ENCODE results near the gene NPIPA3.
"Not testable (repeated sequence)": the region's sequence is repeated elsewhere in the genome, so short reads cannot be mapped to it uniquely, and the experiment has no call there.

The NPIPA3 gene

DNA sequence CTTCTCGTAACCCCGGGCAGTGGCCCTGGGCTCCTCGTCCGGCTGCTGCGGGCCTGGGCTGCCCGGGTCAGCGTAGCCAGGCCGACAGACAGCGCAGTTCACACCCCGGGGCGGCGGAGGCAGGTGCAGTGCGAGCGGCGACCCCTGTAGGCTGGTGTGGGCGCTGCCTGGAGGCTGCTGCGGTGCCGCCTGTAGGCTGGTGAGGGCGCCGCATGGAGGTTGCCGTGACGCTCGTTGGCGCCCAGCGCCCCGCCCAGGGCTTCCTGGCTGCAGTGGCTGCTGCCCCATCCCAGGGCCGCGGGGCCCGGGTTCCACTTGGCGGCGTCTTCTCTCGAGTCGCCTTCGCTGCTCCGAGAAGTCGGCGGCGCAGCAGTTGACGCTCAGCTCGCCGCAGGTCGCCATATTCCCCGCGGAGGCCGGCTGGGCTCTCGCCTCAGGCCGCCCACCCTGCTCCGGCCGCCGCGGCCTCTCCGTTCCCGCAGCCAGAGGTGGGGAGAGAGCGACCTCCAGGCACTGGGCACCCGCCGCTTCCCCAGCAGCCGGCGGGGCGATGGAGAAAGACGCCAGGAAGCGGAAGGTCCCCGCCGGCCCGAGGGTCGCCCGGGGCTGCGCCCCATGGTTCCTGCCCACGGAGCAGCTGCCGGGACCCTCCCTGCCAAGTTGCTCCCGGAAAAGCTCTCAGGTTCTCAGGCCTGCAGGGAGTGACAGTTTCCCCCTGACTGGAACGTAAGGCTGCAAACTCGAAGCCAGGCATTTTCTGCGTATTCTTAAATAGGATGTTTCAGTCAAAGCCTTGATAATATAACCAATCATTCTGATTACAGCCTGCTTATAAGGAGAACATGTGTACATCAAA is at the start of gene NPIPA3:
Gene NPIPA3 (plus strand): TSS at position 256 of the 856 bp plus-strand sequence. CDS start 5,533 bp downstream, outside the sequence.
- H3K27me3 ChIP-seq (ENCODE audit: control insufficient read depth, insufficient read depth, low read length); H3K4me3 ChIP-seq (ENCODE audit: low read length); H3K4me1 ChIP-seq (ENCODE audit: control insufficient read depth, insufficient read depth, low read length); H3K9me3 ChIP-seq (ENCODE audit: control insufficient read depth, low read length); H3K9ac ChIP-seq (ENCODE audit: low read length); H3K36me3 ChIP-seq (ENCODE audit: control insufficient read depth, insufficient read depth, low read length): not testable (repeated sequence)

DNA sequence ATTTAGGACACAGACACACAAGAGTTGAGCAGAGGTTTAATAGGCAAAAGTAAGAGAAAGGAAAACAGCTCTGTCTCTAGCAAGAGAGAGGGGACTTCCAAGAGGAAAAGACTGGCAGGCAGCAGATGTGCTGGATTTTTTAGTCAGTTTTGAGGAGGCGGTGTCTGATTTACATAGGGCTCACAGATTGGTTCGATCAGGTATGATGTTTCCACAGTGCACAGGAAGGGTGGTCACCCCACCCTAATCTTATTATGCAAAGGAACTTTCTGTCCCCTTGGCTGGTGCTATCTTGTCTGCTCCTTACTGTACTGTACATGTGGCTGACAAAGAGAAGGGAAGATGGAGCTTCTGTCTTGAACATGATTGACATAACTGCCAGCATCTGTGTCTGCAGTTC is 45.1 kb upstream of the NPIPA3 start:
- H3K9me3 ChIP-seq (ENCODE audit: control insufficient read depth, low read length) = no peaks in the 10 kb centered on the region
- H3K27me3 ChIP-seq (ENCODE audit: control insufficient read depth, insufficient read depth, low read length) = no peaks in the 10 kb centered on the region
- H3K9ac ChIP-seq (ENCODE audit: low read length) = no peak overlapping the region
- no peaks in the 10 kb centered on the region for H3K36me3 ChIP-seq (ENCODE audit: control insufficient read depth, insufficient read depth, low read length)
- peaks cover 23% of the 10 kb centered on the region for H3K4me1 ChIP-seq (ENCODE audit: control insufficient read depth, insufficient read depth, low read length)
- no peak overlapping the region for H3K4me3 ChIP-seq (ENCODE audit: low read length)

DNA sequence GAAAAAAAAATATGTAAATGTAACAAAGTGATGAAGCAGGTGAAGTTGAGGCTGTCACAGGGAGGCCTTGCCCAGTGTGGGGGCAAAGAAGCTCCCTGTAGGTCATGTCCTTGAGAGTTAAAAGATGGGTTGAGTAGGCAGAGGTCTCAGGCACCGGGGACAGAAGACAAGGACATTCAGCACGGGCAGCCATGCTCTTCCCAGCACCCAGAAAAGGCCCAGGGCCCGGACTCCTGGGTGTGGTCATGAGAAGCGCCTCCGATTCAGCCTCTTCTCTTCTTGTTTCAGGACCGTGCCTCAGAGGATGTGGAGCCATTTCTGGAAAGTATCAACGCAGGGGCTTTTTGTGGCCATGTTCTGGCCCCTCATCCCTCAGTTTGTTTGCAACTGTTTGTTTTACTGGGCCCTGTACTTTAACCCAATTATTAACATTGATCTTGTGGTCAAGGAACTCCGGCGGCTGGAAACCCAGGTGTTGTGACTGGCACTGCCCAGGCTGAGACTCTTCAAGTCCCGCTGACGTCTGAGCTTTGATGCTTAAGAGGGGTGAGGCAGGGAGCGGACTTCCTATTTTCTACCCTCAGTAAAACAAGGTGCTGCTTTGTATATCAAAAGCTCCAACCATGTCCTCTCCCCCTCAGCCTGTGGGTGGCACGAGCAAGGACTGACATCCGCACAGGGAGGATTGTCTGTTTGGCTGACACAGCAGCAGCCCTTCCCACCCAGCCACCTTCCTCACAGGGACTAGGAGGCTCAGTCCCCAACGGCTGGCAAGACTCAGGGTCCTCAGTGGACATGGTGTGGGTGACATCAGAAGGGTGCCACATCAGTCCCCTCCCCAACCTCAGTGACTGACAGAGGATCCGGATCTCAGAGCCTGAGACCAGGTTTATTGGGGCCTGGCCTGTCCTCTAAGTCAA is 35.6 kb upstream of the NPIPA3 start:
- peaks cover 7% of the 10 kb centered on the region for H3K36me3 ChIP-seq (ENCODE audit: control insufficient read depth, insufficient read depth, low read length)
- H3K4me1 ChIP-seq (ENCODE audit: control insufficient read depth, insufficient read depth, low read length) = peaks cover 35% of the 10 kb centered on the region
- no peaks in the 10 kb centered on the region for H3K27me3 ChIP-seq (ENCODE audit: control insufficient read depth, insufficient read depth, low read length)
- no peak overlapping the region for H3K4me3 ChIP-seq (ENCODE audit: low read length)
- H3K9me3 ChIP-seq (ENCODE audit: control insufficient read depth, low read length) = no peaks in the 10 kb centered on the region
- no peak overlapping the region for H3K9ac ChIP-seq (ENCODE audit: low read length)

DNA sequence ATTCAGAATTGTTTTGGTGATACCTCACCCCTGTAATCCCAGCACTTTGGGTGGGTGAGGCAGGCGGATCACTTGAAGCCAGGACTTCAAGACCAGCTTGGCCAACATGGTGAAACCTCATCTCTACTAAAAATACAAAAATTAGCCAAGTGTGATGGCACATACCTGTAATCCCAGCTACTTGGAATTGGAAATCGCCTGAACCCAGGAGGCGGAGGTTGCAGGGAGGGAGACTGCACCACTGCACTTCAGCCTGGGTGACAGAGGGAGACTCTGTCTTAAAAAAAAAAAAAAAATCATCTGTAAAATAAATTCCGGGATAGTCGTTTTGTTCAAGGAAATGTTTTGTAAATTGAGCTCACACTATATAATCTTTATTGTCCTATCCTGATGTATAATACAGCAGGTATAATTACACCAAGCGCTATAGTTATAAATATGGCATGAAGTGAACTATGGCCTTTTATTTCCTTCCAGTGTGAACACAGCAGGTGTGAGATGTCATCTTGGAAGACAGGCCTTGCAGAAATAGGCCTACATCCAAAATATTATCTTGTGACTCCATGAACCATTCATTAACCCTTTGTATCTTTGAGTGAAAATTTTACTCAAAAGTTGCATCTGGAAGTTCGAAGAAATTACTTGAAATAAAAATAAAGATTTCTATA is 34.5 kb upstream of the NPIPA3 start:
- H3K4me1 ChIP-seq (ENCODE audit: control insufficient read depth, insufficient read depth, low read length) = peaks cover 35% of the 10 kb centered on the region
- H3K9ac ChIP-seq (ENCODE audit: low read length) = no peak overlapping the region
- no peaks in the 10 kb centered on the region for H3K9me3 ChIP-seq (ENCODE audit: control insufficient read depth, low read length)
- H3K36me3 ChIP-seq (ENCODE audit: control insufficient read depth, insufficient read depth, low read length) = peaks cover 7% of the 10 kb centered on the region
- H3K27me3 ChIP-seq (ENCODE audit: control insufficient read depth, insufficient read depth, low read length) = no peaks in the 10 kb centered on the region
- no peak overlapping the region for H3K4me3 ChIP-seq (ENCODE audit: low read length)

DNA sequence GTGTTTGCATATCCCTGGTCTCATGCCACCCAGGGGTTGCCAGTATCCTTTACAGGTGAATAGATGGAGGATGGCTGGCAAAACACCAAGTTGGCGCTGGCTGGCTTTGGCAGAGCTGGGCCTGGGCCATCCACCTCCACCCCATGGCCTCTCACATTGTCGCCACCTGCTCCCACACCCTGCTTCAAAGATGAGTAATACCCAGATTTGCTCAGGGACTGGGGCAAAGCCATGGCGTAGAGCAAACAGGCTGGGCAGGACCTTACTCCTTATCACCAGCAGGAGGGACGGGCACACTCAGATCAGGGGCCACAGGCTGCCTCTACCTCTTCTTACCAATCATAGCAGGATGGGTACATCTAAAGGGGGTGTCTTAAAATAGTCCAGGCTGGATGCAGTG is 33.4 kb upstream of the NPIPA3 start:
- Histone ChIP-seq H3K9ac (ENCODE audit: low read length) (no peak overlapping the region), H3K36me3 (ENCODE audit: control insufficient read depth, insufficient read depth, low read length) (peaks cover 7% of the 10 kb centered on the region), H3K9me3 (ENCODE audit: control insufficient read depth, low read length) (no peaks in the 10 kb centered on the region), H3K27me3 (ENCODE audit: control insufficient read depth, insufficient read depth, low read length) (no peaks in the 10 kb centered on the region), H3K4me3 (ENCODE audit: low read length) (no peak overlapping the region), H3K4me1 (ENCODE audit: control insufficient read depth, insufficient read depth, low read length) (peaks cover 35% of the 10 kb centered on the region)

DNA sequence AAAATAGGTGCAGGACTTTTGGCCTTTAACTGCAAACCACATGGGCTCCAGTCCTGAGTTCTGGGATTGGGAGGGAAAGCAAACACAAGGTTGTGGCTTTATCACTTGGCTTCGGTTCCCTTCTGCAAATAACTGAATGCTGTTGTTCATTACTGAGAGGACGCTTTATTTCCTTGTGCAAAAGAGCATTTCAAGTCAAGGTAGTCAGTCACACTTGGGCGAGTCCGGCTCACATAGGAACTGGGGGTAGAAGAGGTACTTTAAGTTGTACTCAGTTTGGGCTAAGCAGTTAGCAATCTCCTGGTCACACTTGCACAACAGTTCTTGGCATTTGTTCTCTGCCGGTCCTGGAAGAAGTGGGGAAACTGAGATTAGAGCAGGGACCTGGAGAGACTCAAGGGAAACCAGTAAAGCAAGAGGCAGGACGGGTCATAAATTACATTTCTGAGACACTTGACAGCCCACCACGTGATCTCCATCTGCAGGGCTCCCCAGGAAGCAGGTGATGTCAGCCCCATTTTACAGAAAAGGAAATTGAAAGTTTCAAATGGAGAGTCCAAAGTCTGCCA is 30.7 kb upstream of the NPIPA3 start:
- H3K9me3 ChIP-seq (ENCODE audit: control insufficient read depth, low read length) = no peaks in the 10 kb centered on the region
- no peak overlapping the region for H3K4me3 ChIP-seq (ENCODE audit: low read length)
- H3K9ac ChIP-seq (ENCODE audit: low read length) = no peak overlapping the region
- H3K36me3 ChIP-seq (ENCODE audit: control insufficient read depth, insufficient read depth, low read length) = peaks cover 7% of the 10 kb centered on the region
- H3K4me1 ChIP-seq (ENCODE audit: control insufficient read depth, insufficient read depth, low read length) = peaks cover 31% of the 10 kb centered on the region
- no peaks in the 10 kb centered on the region for H3K27me3 ChIP-seq (ENCODE audit: control insufficient read depth, insufficient read depth, low read length)

DNA sequence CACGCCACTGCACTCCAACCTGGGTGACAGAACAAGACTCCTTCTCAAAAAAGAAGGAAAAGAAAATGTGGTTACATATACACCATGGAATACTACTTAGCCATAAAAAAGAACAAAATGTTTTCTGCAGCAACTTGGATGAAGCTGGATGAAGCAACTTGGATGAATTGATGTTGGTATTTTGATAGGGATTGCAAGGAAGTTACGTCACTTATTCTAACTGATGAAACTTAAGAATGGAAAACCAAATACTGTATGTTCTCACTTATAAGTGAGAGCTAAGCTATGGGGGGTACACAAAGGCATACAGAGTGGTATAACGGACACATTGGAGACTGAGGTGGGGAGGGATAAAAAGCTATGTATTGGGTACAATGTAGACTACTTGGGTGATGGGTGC is 26.6 kb upstream of the NPIPA3 start:
- no peaks in the 10 kb centered on the region for H3K9me3 ChIP-seq (ENCODE audit: control insufficient read depth, low read length)

DNA sequence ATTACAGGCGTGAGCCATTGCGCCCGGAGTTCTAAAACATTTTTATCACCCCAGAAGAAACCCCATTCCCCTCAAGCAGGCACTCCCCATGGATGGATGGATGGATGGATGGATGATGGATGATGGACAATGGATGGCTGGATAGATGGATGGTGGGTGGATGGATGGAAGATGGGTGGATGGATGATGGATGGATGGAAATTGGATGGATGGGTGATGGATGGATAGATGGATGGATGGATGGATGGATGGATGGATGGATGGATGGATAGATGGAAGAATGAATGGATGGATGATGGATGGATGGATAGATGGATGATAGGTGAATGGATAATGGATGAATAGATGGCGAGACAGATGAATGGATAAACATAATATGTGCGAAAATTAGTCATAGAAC is 25.6 kb upstream of the NPIPA3 start:
- peaks cover under 1% of the 10 kb centered on the region for H3K4me1 ChIP-seq (ENCODE audit: control insufficient read depth, insufficient read depth, low read length)
- peaks cover 7% of the 10 kb centered on the region for H3K36me3 ChIP-seq (ENCODE audit: control insufficient read depth, insufficient read depth, low read length)
- no peaks in the 10 kb centered on the region for H3K9me3 ChIP-seq (ENCODE audit: control insufficient read depth, low read length)
- H3K27me3 ChIP-seq (ENCODE audit: control insufficient read depth, insufficient read depth, low read length) = peaks cover 4% of the 10 kb centered on the region
- no peak overlapping the region for H3K9ac ChIP-seq (ENCODE audit: low read length)
- no peak overlapping the region for H3K4me3 ChIP-seq (ENCODE audit: low read length)

More for the DNA sequence above, 26.6 kb upstream of the NPIPA3 start:
- peaks cover 7% of the 10 kb centered on the region for H3K36me3 ChIP-seq (ENCODE audit: control insufficient read depth, insufficient read depth, low read length)
- H3K4me3 ChIP-seq (ENCODE audit: low read length) = no peak overlapping the region
- peaks cover 9% of the 10 kb centered on the region for H3K4me1 ChIP-seq (ENCODE audit: control insufficient read depth, insufficient read depth, low read length)
- peaks cover 4% of the 10 kb centered on the region for H3K27me3 ChIP-seq (ENCODE audit: control insufficient read depth, insufficient read depth, low read length)
- H3K9ac ChIP-seq (ENCODE audit: low read length) = no peak overlapping the region

DNA sequence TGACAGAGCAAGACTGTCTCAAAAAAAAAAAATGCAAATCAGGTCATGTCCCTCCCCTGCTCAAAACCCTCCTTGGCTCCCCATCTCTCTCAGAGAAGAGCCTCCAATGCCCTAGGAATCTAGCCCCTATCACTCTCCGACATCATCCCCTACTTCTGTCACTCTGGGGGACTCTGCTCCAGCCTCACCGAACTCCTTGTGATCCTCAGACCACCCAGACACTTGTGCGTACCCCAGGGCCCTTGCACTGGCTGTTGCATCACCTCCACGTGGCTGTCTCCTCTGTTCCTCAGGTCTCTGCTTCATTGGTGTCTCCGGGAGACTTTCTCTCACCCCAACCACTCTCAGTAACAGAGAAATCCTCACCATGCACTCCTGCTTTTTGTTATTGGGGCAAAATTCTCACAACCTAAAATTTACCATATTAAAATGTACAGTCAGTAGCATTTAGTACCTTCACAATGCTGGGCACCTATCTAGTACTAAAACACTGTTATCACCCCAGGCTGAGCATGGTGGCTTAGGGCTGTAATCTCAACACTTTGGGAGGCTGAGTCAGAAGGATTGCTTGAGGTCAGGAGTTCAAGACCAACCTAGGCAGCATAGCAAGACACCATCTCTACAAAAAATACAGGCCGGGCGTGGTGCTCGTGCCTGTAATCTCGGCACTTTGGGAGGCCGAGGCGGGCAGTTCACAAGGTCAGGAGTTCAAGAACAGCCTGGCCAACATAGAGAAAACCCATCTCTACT is 24.3 kb upstream of the NPIPA3 start:
- H3K9ac ChIP-seq (ENCODE audit: low read length) = no peak overlapping the region
- H3K36me3 ChIP-seq (ENCODE audit: control insufficient read depth, insufficient read depth, low read length) = peaks cover 7% of the 10 kb centered on the region
- peaks cover 4% of the 10 kb centered on the region for H3K27me3 ChIP-seq (ENCODE audit: control insufficient read depth, insufficient read depth, low read length)
- no peaks in the 10 kb centered on the region for H3K4me1 ChIP-seq (ENCODE audit: control insufficient read depth, insufficient read depth, low read length)
- no peaks in the 10 kb centered on the region for H3K9me3 ChIP-seq (ENCODE audit: control insufficient read depth, low read length)
- H3K4me3 ChIP-seq (ENCODE audit: low read length) = no peak overlapping the region

DNA sequence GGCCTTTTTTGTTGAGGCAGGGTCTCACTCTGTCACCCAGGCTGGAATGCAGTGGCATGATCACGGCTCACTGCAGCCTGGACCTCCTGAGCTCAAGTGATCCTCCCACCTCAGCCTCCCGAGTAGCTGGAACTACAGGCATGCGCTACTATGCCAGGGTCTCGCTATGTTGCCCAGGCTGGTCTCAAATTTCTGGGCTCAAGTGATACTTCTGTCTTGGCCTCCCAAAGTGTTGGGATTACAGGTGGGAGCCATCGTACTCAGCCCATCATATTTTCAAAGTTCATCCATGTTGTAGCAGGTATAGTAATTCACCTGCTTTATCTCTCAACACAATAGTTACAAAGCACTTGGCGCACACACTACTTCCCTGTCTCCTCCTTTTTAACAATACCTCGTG is 22.8 kb upstream of the NPIPA3 start:
- not testable (repeated sequence) for H3K9me3 ChIP-seq (ENCODE audit: control insufficient read depth, low read length); H3K9ac ChIP-seq (ENCODE audit: low read length); H3K4me1 ChIP-seq (ENCODE audit: control insufficient read depth, insufficient read depth, low read length); H3K27me3 ChIP-seq (ENCODE audit: control insufficient read depth, insufficient read depth, low read length); H3K36me3 ChIP-seq (ENCODE audit: control insufficient read depth, insufficient read depth, low read length); H3K4me3 ChIP-seq (ENCODE audit: low read length)

DNA sequence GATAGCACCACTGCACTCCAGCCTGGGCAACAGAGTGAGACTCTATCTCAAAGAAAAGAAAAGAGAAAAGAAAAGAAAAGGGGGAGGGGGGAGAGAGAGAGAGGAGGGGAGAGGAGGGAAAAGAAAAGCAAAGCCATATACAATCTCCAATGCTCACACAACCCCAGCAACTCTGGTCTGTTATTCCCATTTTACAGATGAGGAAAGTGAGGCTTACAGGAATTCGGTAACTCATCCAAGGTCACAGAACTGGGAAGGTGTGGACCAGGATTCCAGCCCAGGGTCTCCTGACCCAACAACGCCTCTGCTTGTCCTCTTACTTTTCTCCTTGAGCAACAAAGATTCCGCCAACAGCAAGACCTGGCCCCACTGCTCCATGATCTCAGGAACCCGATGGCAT is 22.1 kb upstream of the NPIPA3 start:
- Histone ChIP-seq H3K4me1 (ENCODE audit: control insufficient read depth, insufficient read depth, low read length) (no peaks in the 10 kb centered on the region), H3K36me3 (ENCODE audit: control insufficient read depth, insufficient read depth, low read length) (peaks cover 7% of the 10 kb centered on the region), H3K4me3 (ENCODE audit: low read length) (no peak overlapping the region), H3K9ac (ENCODE audit: low read length) (no peak overlapping the region), H3K9me3 (ENCODE audit: control insufficient read depth, low read length) (no peaks in the 10 kb centered on the region), H3K27me3 (ENCODE audit: control insufficient read depth, insufficient read depth, low read length) (peaks cover 4% of the 10 kb centered on the region)

Data from mucosa of stomach (tissue), 1 donor.